Adrenal gland (tissue), 5 donors: ENCODE data around the gene COL23A1.

Source experiments
- POLR2A ChIP-seq, 2 donors: fragments of 450-650 bp; IDR thresholded peaks; one replicate each; pipeline ENCODE4 v1.6.1; 2017; ENCODE audit warnings: antibody characterized with exemption in 2 of 2, mild to moderate bottlenecking in 2 of 2, moderate library complexity in 1 of 2
- TF ChIP-seq, protein P1 (sequence below), 6 experiments: fragments of 450-650 bp in 4 of 6; fragments of 200-600 bp in 2 of 6; sonication (generic) in 1 of 6; IDR thresholded peaks; 1 replicate in 5 of 6; 2 replicates in 1 of 6; pipeline versions ENCODE4 v1.5.1 to v1.8.0; 2016 to 2021; ENCODE audit warnings: antibody characterized with exemption in 6 of 6, mild to moderate bottlenecking in 2 of 6, moderate library complexity in 1 of 6
- donor health status: DM: no; HTN: no; CAD: no.

DNA sequence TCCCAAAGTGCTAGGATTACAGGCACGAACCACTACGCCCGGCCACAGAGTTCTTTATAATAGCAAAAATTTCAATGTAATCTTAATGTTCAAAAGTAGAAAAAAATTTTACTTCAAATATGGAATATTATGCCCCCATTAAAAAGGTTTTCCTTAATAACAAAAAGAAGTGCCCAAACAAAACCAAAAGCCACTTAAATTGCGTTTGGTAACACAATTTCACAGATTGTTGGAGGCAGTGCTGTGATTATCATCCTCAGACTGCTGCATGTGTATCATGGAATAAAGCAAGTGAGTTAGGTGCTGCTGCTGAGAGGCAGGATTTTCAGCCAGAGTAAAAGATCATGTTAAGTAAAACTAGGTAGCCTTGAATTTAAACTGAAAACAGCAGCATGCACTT lies 132.7 kb downstream of the COL23A1 start:
- TF ChIP-seq, protein P1, sequence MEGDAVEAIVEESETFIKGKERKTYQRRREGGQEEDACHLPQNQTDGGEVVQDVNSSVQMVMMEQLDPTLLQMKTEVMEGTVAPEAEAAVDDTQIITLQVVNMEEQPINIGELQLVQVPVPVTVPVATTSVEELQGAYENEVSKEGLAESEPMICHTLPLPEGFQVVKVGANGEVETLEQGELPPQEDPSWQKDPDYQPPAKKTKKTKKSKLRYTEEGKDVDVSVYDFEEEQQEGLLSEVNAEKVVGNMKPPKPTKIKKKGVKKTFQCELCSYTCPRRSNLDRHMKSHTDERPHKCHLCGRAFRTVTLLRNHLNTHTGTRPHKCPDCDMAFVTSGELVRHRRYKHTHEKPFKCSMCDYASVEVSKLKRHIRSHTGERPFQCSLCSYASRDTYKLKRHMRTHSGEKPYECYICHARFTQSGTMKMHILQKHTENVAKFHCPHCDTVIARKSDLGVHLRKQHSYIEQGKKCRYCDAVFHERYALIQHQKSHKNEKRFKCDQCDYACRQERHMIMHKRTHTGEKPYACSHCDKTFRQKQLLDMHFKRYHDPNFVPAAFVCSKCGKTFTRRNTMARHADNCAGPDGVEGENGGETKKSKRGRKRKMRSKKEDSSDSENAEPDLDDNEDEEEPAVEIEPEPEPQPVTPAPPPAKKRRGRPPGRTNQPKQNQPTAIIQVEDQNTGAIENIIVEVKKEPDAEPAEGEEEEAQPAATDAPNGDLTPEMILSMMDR (IDR thresholded peaks at IDR 0.05) = no peak
- TF ChIP-seq POLR2A (IDR thresholded peaks at IDR 0.05) = no peak
